Measurements from ENCODE around the gene CEP57L1. TPM values are rescaled to one million over a fixed set of nuclear protein-coding genes. Genes with fewer than 3 reads are reported as not detected.

The CEP57L1 gene
- total and polyA plus RNA-seq, 2 experiments from 2014 or later, result 20.6 to 25.6 TPM

DNA sequence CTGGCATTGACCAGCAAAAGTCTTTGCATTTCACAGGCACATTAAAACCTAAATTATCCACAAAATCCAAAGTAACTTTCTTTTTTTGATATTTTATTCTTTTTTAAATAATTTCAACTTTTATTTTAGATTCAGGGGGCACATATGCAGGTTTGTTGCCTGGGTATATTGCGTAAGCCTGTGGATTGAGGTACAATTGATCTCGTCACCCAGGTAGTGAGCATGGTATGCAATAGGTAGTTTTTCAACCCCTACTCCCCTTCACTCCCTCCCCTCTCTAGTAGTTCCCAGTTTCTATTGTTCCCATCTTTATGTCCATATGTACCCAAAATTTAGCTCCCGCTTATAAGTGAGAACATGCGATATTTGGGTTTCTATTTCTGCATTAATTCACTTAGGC, 97.6 kb downstream of the CEP57L1 start:
- Histone ChIP-seq H3K27ac (no peak overlapping the region), H3K9me3 (ENCODE audit: low read depth) (no peaks in the 10 kb centered on the region), H3K36me3 (ENCODE audit: low read depth) (no peaks in the 10 kb centered on the region), H3K4me2 (ENCODE audit: unreplicated experiment) (no peak overlapping the region), H3K4me3 (no peak overlapping the region), H3K4me1 (ENCODE audit: insufficient read depth) (no peaks in the 10 kb centered on the region), H3K9me2 (ENCODE audit: insufficient read depth) (no peaks in the 10 kb centered on the region), H3F3A (ENCODE audit: insufficient read depth) (no peaks in the 10 kb centered on the region), H3K27me3 (replicated peaks; ENCODE audit: insufficient read depth) (no peaks in the 10 kb centered on the region), H3K79me2 (ENCODE audit: insufficient read depth) (no peaks in the 10 kb centered on the region), H3K9ac (no peak overlapping the region), H2AFZ (no peak overlapping the region), H4K20me1 (ENCODE audit: insufficient read depth) (no peaks in the 10 kb centered on the region)
- DNase-seq, result no peak
- 93 to 97% methylated on average over 4 of the region's 4 CpGs for WGBS, 2 experiments (ENCODE audit: low coverage in 1 of 2, low lambda C conversion rate in 2 of 2, missing lambda C conversion rate in 2 of 2)
- TF ChIP-seq EZH2phosphoT487 (IDR thresholded peaks at IDR 0.05; ENCODE audit: insufficient read depth, low read depth) (no peak), EZH2 (IDR thresholded peaks at IDR 0.05; ENCODE audit: insufficient read depth, poor library complexity, severe bottlenecking) (no peak)
- in situ Hi-C loops (cut with MboI), result no loop called here

GRCh38 chr6:109194880-109195279, 99.6 kb downstream of the CEP57L1 start:
- no peak overlapping the region for H3K4me3 ChIP-seq
- TF ChIP-seq EZH2phosphoT487 (IDR thresholded peaks at IDR 0.05; ENCODE audit: insufficient read depth, low read depth), result no peak
- TF ChIP-seq EZH2 (IDR thresholded peaks at IDR 0.05; ENCODE audit: insufficient read depth, poor library complexity, severe bottlenecking), result no peak
- no peak overlapping the region for H3K4me2 ChIP-seq (ENCODE audit: unreplicated experiment)
- H4K20me1 ChIP-seq (ENCODE audit: insufficient read depth), result no peaks in the 10 kb centered on the region
- no peak overlapping the region for H3K27ac ChIP-seq
- H3K9me3 ChIP-seq (ENCODE audit: low read depth), result no peaks in the 10 kb centered on the region
- no peaks in the 10 kb centered on the region for H3K36me3 ChIP-seq (ENCODE audit: low read depth)
- H3K4me1 ChIP-seq (ENCODE audit: insufficient read depth), result no peaks in the 10 kb centered on the region
- WGBS, 2 experiments (ENCODE audit: low coverage in 1 of 2, low lambda C conversion rate in 2 of 2, missing lambda C conversion rate in 2 of 2), result 41 to 48% methylated on average over 1 of the region's 1 CpG
- no peak for DNase-seq
- in situ Hi-C loops (cut with MboI), result no loop called here
- peak overlapping the region; percentile 28; the same call in 1 of the 2 replicates for H2AFZ ChIP-seq
- no peak overlapping the region for H3K9ac ChIP-seq
- no peaks in the 10 kb centered on the region for H3K27me3 ChIP-seq (replicated peaks; ENCODE audit: insufficient read depth)
- H3F3A ChIP-seq (ENCODE audit: insufficient read depth), result no peaks in the 10 kb centered on the region
- no peaks in the 10 kb centered on the region for H3K9me2 ChIP-seq (ENCODE audit: insufficient read depth)
- H3K79me2 ChIP-seq (ENCODE audit: insufficient read depth), result no peaks in the 10 kb centered on the region

DNA sequence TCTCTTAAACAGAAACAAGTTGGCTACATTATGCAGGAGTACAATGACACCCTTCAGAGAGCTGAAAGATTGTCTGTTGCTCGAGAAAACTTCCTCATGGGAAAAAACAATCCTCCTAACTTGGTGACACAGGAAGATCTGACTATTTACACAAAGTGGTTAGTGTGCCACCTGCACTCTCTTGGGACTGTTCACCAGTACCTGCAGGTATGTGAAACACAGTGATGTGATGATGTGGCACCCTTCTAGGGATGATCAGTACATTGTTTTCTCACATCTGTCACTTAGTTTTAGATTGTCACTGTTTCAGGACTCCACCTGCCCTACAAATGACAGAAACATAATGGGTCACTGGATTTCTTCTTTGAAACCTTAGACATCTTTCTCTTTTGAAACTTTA, 101.8 kb downstream of the CEP57L1 start:
- Histone ChIP-seq H3K9me3 (ENCODE audit: low read depth) (no peaks in the 10 kb centered on the region), H3K79me2 (ENCODE audit: insufficient read depth) (no peaks in the 10 kb centered on the region), H3K9ac (no peak overlapping the region), H3K4me2 (ENCODE audit: unreplicated experiment) (no peak overlapping the region), H4K20me1 (ENCODE audit: insufficient read depth) (no peaks in the 10 kb centered on the region), H2AFZ (no peak overlapping the region), H3K27me3 (replicated peaks; ENCODE audit: insufficient read depth) (no peaks in the 10 kb centered on the region), H3K9me2 (ENCODE audit: insufficient read depth) (no peaks in the 10 kb centered on the region), H3K4me3 (no peak overlapping the region), H3F3A (ENCODE audit: insufficient read depth) (no peaks in the 10 kb centered on the region), H3K4me1 (ENCODE audit: insufficient read depth) (no peaks in the 10 kb centered on the region), H3K36me3 (ENCODE audit: low read depth) (no peaks in the 10 kb centered on the region), H3K27ac (no peak overlapping the region)
- no peak for DNase-seq
- 65 to 80% methylated on average over 1 of the region's 1 CpG for WGBS, 2 experiments (ENCODE audit: low coverage in 1 of 2, low lambda C conversion rate in 2 of 2, missing lambda C conversion rate in 2 of 2)
- TF ChIP-seq EZH2 (IDR thresholded peaks at IDR 0.05; ENCODE audit: insufficient read depth, poor library complexity, severe bottlenecking) (no peak), EZH2phosphoT487 (IDR thresholded peaks at IDR 0.05; ENCODE audit: insufficient read depth, low read depth) (no peak)
- in situ Hi-C loops (cut with MboI), result no loop called here

DNA sequence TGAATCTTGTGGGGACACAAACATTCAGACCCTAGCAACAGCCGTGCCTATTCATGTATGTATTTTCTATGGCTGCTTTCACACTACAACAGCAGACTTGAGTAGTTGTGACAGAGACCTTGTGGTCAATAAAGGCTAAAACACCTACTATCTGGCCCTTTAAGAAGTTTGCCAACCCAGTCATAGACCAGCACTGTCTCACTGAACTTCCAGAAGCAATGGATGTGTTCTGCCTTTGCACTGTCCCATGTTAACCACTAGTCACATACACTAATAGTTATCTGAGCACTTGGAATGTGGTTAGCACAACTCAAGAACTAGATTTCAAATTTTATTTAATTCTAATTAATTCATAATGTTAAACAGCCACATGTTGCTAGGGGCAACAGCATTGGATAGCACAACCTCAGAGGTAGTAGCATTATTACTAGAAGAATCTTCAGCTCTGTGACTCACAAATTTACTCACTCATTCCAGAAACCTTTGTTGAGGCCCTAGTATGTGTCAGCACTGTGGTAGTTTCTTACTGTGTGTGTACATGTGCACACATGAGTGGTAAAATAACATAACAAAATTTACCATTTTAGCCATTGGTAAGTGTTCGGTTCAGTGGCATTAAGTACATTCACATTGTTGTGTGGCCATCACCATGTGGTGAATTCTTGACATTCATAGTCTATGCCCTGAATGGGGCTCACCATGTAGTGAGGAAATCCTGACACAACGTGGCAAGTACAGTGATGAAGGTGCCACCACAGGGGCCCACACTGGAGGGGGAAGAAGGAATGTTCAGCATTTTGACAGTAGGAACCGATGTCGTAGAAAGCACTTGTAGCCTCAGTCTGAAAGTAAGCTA, 107.3 kb downstream of the CEP57L1 start:
- 86 to 89% methylated on average over 5 of the region's 5 CpGs for WGBS, 2 experiments (ENCODE audit: low coverage in 1 of 2, low lambda C conversion rate in 2 of 2, missing lambda C conversion rate in 2 of 2)
- Histone ChIP-seq H3K27ac (no peak overlapping the region), H3K9ac (no peak overlapping the region), H3K9me2 (ENCODE audit: insufficient read depth) (no peaks in the 10 kb centered on the region), H4K20me1 (ENCODE audit: insufficient read depth) (no peaks in the 10 kb centered on the region), H3K27me3 (replicated peaks; ENCODE audit: insufficient read depth) (no peaks in the 10 kb centered on the region), H3K4me3 (no peak overlapping the region), H3K9me3 (ENCODE audit: low read depth) (no peaks in the 10 kb centered on the region), H3K4me2 (ENCODE audit: unreplicated experiment) (no peak overlapping the region), H3K4me1 (ENCODE audit: insufficient read depth) (no peaks in the 10 kb centered on the region), H3K79me2 (ENCODE audit: insufficient read depth) (no peaks in the 10 kb centered on the region), H2AFZ (no peak overlapping the region), H3K36me3 (ENCODE audit: low read depth) (no peaks in the 10 kb centered on the region), H3F3A (ENCODE audit: insufficient read depth) (no peaks in the 10 kb centered on the region)
- no peak for TF ChIP-seq EZH2 (IDR thresholded peaks at IDR 0.05; ENCODE audit: insufficient read depth, poor library complexity, severe bottlenecking)
- TF ChIP-seq EZH2phosphoT487 (IDR thresholded peaks at IDR 0.05; ENCODE audit: insufficient read depth, low read depth), result no peak
- in situ Hi-C loops (cut with MboI), result no loop called here
- peak; percentile 60 for DNase-seq
